Fibroblast of mammary gland (primary cell): ENCODE results near the gene GPRIN3.

ENCODE experiments used
- DNase-seq: peaks from one replicate; pipeline ENCODE4 v3.0.0-alpha.2; 2010; ENCODE audit warnings: low read depth
- H3K4me3 ChIP-seq: 2 replicates; pipeline ENCODE4 v1.5.1; 2011; ENCODE audit warnings: low read depth, mild to moderate bottlenecking, low read length, moderate library complexity; ENCODE audit not compliant: control insufficient read depth
- TF ChIP-seq, protein P1 (sequence below): conservative IDR thresholded peaks from 2 replicates; pipeline ENCODE4 v1.5.1; 2011; ENCODE audit warnings: low read depth, low read length, inconsistent platforms; ENCODE audit not compliant: control insufficient read depth, insufficient read depth

GPRIN3 gene

DNA sequence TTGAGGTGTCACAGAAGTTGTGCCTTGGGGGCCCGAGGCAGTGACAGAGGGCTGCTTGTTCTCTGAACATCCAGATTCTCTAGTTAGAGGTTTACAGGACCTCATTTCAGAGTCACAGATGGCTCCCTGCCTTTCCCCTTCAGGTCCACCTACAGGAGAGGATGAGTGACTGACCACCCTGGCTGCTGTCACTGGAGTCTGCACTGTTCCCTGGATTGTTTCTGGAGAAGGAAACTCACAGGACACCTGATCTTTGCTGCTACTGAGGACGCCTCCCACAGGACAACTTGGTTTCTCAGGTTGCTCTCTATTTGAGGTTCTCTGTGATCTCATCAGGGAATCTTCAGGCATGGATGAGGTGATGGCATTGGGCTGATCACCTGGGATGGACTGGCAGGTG lies 58.3 kb downstream of the GPRIN3 start:
- no peak overlapping the region for H3K4me3 ChIP-seq
- DNase-seq: no peak
- TF ChIP-seq, protein P1, sequence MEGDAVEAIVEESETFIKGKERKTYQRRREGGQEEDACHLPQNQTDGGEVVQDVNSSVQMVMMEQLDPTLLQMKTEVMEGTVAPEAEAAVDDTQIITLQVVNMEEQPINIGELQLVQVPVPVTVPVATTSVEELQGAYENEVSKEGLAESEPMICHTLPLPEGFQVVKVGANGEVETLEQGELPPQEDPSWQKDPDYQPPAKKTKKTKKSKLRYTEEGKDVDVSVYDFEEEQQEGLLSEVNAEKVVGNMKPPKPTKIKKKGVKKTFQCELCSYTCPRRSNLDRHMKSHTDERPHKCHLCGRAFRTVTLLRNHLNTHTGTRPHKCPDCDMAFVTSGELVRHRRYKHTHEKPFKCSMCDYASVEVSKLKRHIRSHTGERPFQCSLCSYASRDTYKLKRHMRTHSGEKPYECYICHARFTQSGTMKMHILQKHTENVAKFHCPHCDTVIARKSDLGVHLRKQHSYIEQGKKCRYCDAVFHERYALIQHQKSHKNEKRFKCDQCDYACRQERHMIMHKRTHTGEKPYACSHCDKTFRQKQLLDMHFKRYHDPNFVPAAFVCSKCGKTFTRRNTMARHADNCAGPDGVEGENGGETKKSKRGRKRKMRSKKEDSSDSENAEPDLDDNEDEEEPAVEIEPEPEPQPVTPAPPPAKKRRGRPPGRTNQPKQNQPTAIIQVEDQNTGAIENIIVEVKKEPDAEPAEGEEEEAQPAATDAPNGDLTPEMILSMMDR: no peak

DNA sequence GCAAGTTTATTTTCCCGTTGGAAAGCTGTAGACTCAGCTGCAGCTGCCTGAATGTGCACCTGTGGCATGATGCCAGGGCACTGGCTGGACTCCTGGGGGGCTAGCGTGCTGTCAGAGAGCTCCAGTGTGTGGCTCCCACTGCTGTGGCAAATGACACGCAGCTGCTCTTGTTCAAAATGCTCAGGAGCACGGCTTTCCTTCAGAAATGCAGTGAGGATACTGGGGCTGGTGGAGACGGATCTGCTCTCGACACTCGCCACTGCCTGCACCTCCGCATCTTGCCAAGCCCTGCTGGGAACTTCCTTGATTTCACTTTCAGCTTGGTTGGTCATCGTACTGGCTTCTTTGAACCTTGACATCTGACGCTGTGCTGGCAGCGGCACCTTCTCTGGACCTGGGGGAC lies 58.7 kb downstream of the GPRIN3 start:
- TF ChIP-seq, protein P1: no peak
- H3K4me3 ChIP-seq: no peak overlapping the region
- DNase-seq: no peak

DNA sequence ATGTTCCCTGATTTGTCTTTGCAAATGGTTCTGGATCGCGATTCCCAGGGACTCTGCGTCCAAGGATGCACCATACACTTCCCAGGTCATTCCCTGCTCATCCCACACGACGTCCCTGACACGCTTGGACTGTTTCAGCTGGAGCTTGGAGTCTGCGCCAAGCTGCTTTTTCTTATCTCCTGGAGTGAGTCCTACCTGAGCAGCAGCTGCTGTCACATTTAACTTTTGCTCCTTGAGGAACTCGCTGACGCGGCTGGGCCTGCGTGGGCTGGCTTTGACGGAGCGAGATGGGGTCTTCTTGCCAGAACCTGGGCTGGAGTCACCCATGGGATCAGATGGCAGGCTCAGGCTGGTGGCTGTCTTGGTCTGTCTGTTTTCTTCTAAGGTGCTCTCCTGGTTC lies 59.6 kb downstream of the GPRIN3 start:
- no peak for DNase-seq
- TF ChIP-seq, protein P1: no peak
- H3K4me3 ChIP-seq: no peak overlapping the region

DNA sequence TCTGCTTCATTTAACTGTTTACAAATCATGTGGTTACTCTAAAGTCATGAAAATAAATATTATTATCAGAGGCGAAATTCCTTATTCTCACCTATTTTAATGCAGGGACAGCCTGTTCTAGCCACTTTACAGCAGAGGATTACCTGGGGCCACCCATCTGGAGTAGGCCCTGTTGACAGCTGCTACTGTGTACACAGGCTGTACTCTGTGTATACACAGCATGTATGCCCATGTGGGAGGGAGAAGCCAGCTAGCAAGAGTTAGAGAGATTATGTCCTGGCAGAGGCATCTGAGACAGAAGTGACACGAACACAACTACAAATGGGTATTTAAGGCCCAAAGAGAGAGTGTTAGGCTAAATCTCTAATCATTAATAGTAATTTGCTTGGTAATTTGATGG lies 62.1 kb downstream of the GPRIN3 start:
- TF ChIP-seq, protein P1: no peak

DNA sequence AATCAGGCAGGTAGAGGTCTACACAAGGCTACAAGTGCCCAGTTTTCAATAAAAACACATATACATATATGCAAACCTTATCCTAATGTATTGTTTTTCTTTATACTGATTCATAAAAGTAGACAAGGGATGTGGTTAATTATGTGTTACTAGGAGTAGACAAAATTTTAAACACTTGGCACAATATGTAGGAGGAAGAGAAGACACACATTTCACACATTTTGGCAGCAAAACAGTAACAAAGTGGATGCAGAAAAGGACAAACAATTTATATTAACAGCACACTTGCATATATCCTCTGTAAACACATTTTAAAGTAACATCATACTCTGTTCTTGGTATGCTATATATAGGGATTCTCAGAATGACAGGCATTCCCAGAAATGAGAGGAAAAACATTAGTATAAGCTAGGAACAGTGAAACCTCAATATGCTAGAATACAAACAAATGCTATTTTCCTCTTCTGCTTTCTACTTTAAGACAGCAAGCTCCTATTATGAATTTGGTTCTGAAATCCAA lies 63.8 kb downstream of the GPRIN3 start:
- no peak overlapping the region for H3K4me3 ChIP-seq
- no peak for DNase-seq
- TF ChIP-seq, protein P1: no peak

More for the DNA sequence above, 62.1 kb downstream of the GPRIN3 start:
- no peak for DNase-seq
- no peak overlapping the region for H3K4me3 ChIP-seq

DNA sequence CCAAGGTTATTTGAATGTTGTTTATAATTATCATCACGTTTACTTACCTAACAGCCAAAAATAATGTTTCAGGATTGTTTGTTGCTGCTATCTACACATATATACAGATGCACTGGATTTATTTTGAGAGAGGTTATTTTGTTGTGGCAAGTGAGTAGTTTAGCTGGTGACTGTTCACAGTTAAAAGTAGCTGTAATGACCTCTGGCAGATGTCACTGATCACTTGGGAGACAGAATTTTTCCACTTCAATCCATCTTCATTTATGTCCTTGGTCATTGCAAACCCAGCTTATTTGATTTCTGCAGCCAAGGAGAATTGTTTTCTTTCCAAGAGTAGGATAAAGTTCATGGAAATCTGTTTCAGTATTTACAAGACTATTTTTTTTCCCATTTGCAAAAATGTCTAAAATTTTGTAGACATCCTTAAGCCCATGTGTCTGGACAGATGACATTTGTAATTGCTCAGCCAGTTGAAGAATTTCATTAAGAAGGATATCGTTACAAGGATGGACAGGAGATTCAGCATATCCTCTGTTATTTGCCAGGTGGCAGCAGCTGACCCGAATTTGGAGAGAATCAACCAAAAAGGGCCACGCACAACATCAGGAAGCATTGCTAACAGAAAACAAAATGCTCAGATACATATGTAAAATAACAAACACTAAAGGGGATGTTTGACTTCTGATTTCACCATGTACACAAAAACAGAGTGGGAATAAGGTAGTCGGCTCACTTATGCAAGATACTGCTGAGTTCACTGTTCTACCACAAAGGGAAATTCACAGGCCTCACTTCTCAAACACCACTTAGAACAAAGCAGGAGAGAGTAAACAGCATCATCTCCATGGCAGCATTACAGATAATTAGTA lies 64.5 kb downstream of the GPRIN3 start:
- H3K4me3 ChIP-seq: no peak overlapping the region
- no peak for DNase-seq
- TF ChIP-seq, protein P1: no peak
